ENCODE measurements around the gene TMC5.
"Not testable (repeated sequence)": the region's sequence is repeated elsewhere in the genome, so short reads cannot be mapped to it uniquely, and the experiment has no call there.

The TMC5 gene

DNA sequence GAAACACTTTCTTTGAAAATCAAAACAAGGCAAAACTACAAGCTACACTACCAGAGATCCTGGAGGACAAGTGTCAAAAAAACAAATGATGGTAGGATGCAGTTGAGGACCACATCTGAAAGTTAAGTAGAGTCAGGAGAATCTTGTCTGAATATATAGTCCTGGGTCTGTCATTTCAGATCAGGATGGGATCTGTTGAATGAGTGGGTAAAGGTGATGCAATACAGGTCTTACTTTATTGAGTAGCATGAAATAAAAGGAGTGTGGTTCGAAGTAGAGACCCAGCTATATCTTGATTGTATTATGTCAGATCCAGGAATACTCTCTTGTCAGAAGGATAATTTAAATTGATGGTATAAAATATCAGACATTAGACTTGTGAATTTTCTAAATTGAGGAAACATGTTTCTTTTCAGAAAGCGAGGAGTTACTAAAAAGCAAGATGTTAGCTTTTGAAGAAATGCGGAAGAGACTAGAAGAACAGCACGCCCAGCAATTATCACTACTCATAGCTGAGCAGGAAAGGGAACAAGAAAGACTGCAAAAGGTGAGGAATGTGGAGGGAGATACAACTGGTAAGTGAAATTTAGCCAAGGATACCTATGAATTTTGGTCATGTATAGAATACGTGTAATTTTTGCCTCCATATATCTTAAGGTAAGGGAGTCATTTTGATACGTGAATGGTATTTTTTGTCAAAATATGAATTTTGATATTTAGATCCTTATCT is 122.7 kb downstream of the TMC5 start:
- no peak for DNase-seq (ENCODE audit: low read depth, low spot score)

DNA sequence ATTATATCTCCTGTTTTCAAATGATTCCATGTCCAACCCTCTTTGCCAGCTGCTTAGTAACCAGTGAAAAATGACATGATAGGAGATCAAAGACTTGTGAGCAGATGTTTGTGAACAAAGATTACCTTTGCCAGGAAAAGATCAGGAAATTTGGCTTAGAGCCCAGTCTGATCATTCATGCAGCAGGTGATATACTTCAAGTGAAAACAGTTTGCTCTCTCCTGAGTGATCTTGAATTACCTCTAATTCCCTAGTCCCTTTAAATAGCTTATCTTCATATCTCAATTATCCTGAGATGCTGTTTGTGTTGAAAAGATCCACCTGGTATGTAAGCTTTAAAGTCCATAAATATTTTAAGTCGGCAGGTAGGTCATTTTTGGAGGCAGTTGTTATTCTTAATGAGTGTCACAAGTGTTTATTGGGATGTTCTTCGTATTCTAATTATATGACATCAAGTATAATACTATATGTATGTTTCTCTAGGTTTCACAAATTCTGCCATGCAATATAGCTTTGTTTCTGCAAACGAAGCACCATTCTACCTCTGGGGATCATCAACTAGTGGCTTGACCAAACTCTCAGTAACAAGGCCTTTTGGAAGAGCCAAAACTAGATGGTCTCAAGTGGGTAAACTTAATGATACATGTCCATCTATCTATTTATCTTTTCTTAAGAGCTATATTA is 124.6 kb downstream of the TMC5 start:
- no peak for DNase-seq (ENCODE audit: low read depth, low spot score)

- not testable (repeated sequence) for DNase-seq (ENCODE audit: low read depth, low spot score)
These were observed 125.8 kb downstream of the TMC5 start for GRCh38 chr16:19543278-19543996.

DNA sequence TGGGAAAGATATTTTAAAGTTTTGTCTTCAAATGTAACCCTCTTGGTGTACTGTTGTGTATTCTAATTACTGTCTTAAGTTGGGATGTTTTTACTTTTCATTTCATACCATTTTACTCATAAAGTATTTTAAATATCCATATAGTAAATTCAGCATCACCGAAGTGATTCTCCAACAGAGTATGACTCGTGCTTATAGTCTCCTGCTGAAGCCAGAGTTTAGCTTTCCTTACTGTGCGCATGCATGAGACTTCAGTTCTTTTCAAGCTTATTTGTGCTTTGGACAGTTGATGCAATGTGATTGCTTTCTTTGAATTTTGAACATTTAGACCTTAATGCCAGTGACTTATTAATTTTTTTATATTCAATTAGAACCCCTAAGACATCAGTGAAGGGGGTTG is 130.5 kb downstream of the TMC5 start:
- DNase-seq (ENCODE audit: low read depth, low spot score) = no peak

All from ELF-1 (cell line).